GM19240 (cell line): ENCODE measurements around the gene MET.
"Not testable (repeated sequence)": the region's sequence is repeated elsewhere in the genome, so short reads cannot be mapped to it uniquely, and the experiment has no call there.

ENCODE experiments used
- DNase-seq: peaks from one replicate; pipeline ENCODE4 v3.0.0; 2011; ENCODE audit warnings: low spot score; ENCODE audit not compliant: insufficient read length

Gene MET

GRCh38 chr7:116751070-116751469, 79.1 kb downstream of the MET start:
- DNase-seq = not testable (repeated sequence)

GRCh38 chr7:116752305-116753074, 80.5 kb downstream of the MET start:
- DNase-seq = no peak

GRCh38 chr7:116753130-116753529, 81.1 kb downstream of the MET start:
- no peak for DNase-seq

- DNase-seq = no peak
Observed at GRCh38 chr7:116754186-116754585, 82.2 kb downstream of the MET start.

DNA sequence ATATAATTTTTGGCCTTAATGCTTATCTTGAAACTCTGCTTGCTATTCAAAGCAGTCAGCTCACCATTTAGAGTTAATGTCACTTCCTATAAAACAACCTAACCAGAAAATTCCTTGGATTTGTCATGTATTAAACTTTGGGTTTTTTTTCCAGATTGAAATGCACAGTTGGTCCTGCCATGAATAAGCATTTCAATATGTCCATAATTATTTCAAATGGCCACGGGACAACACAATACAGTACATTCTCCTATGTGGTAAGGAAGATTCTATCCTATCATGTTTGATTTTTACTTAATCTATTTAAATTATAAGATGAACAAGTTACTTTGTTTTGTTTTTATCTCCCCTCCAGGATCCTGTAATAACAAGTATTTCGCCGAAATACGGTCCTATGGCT, 85.3 kb downstream of the MET start:
- no peak for DNase-seq

DNA sequence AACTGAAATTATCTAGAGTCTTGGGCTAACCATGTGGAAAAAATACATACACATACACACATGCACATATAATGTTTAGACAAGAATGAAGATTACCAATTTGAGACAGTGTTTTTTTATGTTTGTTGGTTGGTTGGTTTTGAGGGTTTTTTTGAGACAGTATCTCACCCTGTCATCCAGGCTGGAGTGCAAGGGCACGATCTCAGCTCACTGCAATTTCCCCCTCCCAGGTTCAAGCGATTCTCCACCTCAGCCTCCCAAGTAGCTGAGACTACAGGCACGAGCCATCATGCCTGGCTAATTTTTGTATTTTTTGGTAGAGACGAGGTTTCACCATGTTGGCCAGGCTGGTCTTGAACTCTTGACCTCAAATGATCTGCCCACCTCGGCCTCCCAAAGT, 87.6 kb downstream of the MET start:
- not testable (repeated sequence) for DNase-seq

DNA sequence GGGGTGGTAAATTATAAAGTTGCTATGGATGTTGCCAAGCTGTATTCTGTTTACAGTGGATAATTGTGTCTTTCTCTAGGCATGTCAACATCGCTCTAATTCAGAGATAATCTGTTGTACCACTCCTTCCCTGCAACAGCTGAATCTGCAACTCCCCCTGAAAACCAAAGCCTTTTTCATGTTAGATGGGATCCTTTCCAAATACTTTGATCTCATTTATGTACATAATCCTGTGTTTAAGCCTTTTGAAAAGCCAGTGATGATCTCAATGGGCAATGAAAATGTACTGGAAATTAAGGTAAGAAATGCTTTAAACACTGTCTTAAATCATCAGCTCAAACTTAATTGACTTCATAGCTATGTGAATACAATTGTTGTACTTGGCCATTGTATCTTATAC, 91.0 kb downstream of the MET start:
- no peak for DNase-seq

GRCh38 chr7:116763647-116764046, 91.7 kb downstream of the MET start:
- no peak for DNase-seq

GRCh38 chr7:116766881-116767280, 94.9 kb downstream of the MET start:
- no peak for DNase-seq

GRCh38 chr7:116769546-116769945, 97.5 kb downstream of the MET start:
- DNase-seq = no peak

DNA sequence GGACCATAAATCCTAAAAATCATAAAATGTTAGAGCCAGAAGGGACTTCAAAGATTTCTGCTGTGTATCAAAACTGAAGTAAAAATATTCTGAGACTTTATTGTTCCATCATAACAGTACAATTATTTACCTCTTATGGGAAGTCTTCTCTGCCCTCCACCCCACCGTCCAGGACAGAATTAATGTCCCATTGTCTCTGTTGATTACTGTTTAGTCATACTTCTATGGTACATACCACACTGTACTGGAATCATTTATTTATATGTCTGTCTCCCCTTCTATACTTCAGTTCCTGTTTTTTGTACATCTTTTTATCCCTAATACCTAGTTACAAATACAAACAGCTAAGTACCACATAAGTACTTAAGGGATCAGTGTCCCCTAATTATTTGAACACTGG, 98.9 kb downstream of the MET start:
- DNase-seq = no peak

DNA sequence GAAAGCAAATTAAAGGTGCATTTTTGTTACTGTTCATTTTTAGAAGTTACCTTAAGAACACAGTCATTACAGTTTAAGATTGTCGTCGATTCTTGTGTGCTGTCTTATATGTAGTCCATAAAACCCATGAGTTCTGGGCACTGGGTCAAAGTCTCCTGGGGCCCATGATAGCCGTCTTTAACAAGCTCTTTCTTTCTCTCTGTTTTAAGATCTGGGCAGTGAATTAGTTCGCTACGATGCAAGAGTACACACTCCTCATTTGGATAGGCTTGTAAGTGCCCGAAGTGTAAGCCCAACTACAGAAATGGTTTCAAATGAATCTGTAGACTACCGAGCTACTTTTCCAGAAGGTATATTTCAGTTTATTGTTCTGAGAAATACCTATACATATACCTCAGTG, 99.6 kb downstream of the MET start:
- DNase-seq = no peak

DNA sequence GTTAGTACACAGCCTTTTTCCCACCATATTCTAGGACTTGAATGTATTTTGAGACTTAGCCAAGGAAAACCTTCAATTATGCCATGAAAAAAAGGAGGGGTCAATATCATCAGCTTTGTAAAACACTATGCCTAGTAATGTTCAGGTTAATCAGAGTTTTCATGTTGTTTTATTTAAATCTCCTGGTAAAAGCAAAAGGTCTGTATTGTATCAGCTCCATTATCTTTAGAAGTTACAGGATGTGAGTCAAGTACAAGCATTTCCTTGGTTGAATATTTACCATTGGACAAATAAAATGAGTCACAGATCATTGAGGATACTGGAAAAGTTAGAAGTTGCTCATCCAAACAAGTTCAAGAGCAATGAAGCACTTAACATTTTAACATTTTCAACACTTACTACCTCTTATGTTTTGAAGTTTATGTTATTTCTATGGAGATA, 100.4 kb downstream of the MET start:
- DNase-seq = no peak

DNA sequence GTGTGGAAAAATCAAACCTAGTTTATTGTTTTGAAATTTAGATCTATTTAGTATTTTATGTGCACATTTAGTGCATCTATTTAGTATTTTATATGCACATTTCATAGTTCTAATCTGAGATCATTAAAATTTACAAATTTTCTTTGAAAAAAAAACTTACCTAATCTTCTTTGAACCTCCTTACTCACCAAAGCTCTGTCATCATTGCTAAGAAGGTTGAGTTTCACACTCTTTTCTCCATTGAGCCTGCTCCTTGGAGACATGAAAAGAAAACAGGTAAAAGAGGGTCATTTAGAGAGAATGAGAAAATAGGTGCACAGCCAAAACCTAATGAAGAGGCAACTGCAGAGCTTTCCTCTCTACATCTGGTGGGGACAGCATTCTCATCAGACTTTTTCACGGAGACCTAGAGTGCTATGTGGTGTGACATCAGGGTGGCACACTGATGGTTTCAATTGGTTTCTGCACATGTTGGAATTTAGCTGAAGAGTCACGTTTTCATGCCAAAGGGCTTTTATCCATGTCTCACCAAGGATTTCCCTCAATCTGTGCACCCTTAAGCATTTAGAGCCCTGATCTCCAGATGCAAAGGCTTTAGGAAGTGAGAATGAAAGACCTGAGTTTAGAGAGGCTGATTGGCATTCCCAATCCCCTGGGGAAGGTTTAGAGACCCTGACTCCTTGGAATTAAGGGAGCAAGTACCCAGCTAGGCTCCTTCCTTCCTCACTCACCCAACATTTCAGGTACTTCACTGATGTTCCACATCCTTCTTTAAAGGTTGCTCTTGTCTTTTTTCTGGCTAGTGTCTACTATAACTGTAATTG, 101.1 kb downstream of the MET start:
- no peak for DNase-seq

- no peak for DNase-seq
Observed at GRCh38 chr7:116776046-116776445, 104.0 kb downstream of the MET start.

DNA sequence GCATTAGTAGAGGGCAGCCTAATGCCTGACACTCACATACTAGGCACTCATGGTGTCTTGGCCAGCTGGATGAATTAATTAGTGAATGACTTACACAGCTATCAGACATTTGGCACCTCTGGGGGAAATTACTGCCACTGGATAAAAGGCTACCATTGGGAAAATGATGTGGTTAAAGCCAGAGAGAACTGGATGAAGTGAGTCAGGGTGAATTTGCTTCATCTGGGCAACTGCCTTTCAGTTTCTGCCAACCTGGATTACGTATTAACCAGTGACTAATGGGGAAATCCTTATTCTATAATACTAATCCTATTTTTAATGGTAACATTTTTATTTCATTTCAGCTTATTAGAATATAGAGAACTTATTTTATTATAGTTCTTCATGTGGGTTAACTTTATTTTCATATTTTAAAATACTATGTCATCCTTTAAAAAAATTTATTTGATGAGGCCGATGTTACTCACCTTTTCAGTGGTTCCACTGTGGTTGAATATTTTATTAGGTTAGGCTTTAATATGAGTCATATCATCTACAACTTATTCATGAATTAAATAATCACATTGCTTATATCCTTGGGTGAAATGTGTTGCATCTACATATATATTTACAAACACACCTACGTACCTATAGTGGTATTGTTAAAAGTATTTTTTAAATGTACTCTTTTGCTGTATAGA, 104.8 kb downstream of the MET start:
- no peak for DNase-seq

DNA sequence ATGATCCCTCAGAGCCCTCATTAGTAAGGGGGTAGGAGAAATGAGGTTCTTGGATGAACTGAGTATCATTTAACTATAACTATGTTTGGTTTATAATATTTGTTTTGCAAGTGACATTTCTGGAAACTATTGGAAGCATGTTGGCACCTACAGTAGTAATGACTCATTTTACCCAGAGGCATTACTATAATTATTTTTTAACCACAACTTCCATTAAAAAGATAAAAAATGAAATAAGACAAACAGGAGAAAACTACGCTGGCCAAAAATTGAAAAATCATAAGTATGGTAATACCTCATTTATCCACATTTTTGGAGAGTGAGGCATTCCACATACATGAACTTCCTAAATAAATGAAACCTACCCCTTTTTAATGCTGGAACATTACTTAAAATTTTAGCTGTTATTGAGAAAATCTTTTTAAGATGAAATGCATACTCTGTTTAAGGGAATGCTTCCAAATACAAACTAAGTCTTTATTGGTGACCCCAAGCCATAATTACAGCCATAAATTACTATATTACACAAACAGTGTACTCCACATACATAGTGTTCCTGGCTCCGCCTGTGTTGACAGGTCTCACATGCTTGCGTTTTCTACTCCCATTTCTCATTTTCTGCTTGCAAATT, 105.8 kb downstream of the MET start:
- no peak for DNase-seq

GRCh38 chr7:116779216-116779615, 107.2 kb downstream of the MET start:
- no peak for DNase-seq

DNA sequence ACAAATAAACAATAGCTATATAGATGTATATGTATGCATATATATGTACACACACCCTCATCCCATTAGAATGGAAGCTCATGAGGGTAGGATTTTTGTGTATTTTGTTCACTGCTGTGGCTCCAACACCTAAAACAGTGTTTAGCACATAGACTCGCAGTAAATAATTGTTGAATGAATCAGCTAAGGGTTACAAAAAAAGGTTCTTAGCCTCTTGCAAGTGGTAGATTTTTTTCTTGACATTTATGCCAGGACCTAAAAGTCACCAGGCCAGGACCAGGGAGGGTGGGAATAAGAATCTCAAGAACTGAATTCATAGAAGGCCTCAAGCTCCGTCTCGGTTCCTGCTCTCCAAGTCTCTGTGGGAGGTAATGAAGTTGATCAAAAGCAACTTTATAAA, 107.9 kb downstream of the MET start:
- DNase-seq = no peak

- DNase-seq = no peak
Observed at GRCh38 chr7:116780521-116780920, 108.5 kb downstream of the MET start.

DNA sequence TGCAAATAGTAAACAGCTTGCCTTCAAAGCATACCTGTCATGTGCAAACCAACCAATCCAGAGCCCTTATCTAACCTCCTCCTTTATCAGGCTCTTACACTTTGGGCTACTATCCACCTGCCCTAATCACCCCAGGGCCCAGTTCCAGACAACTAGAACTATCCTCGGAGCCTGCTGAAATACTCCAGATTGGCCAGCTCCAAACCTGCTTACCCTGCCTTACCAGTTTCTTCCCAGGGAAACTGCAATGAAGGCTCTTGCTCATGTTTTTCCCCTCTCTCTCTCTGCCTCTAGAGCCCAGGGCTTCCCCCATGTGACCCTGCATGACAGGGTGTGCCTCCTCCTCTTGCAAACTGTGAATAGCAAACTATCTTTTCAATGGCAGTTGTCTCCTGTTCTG, 109.0 kb downstream of the MET start:
- no peak for DNase-seq

- no peak for DNase-seq
Observed at GRCh38 chr7:116781584-116781983, 109.6 kb downstream of the MET start.
